Suprapubic skin (tissue), 4 donors: Measurements from ENCODE around the gene EPHB4.

Source experiments
- CTCF ChIP-seq, 2 donors: fragments of 200-600 bp in 1 of 2; fragments of 450-650 bp in 1 of 2; sonication (generic) in 1 of 2; IDR thresholded peaks; one replicate each; pipeline ENCODE4 v1.5.1; 2016 to 2019; ENCODE audit warnings: antibody characterized with exemption in 2 of 2, mild to moderate bottlenecking in 1 of 2, moderate library complexity in 1 of 2
- EP300 ChIP-seq: sonication (generic); formaldehyde crosslinking; IDR thresholded peaks from one replicate; pipeline ENCODE4 v1.6.1; 2017; ENCODE audit warnings: antibody characterized with exemption
- POLR2A ChIP-seq, 2 donors: fragments of 450-650 bp; IDR thresholded peaks; one replicate each; pipeline ENCODE4 v1.6.1; 2017; ENCODE audit warnings: antibody characterized with exemption in 2 of 2, mild to moderate bottlenecking in 2 of 2, moderate library complexity in 2 of 2
- POLR2AphosphoS5 ChIP-seq, 3 donors: sonication (generic); formaldehyde crosslinking; IDR thresholded peaks; one replicate each; pipeline ENCODE4 v1.6.1; 2017; ENCODE audit warnings: antibody characterized with exemption in 3 of 3

- TF ChIP-seq EP300, result no peak
- TF ChIP-seq CTCF (IDR thresholded peaks at IDR 0.05), result no peak
- no peak for TF ChIP-seq POLR2A (IDR thresholded peaks at IDR 0.05)
- no peak for TF ChIP-seq POLR2AphosphoS5 (IDR thresholded peaks at IDR 0.05)
Measured at GRCh38 chr7:100861616-100861985, 34.3 kb upstream of the EPHB4 start.
